ENCODE measurements around the gene COL7A1. TPM values are rescaled to one million over a fixed set of nuclear protein-coding genes. Genes with fewer than 3 reads are reported as not detected.

COL7A1 gene
- total and polyA plus RNA-seq, 12 donors = 0.35 to 66.9 (median 3.1) TPM

DNA sequence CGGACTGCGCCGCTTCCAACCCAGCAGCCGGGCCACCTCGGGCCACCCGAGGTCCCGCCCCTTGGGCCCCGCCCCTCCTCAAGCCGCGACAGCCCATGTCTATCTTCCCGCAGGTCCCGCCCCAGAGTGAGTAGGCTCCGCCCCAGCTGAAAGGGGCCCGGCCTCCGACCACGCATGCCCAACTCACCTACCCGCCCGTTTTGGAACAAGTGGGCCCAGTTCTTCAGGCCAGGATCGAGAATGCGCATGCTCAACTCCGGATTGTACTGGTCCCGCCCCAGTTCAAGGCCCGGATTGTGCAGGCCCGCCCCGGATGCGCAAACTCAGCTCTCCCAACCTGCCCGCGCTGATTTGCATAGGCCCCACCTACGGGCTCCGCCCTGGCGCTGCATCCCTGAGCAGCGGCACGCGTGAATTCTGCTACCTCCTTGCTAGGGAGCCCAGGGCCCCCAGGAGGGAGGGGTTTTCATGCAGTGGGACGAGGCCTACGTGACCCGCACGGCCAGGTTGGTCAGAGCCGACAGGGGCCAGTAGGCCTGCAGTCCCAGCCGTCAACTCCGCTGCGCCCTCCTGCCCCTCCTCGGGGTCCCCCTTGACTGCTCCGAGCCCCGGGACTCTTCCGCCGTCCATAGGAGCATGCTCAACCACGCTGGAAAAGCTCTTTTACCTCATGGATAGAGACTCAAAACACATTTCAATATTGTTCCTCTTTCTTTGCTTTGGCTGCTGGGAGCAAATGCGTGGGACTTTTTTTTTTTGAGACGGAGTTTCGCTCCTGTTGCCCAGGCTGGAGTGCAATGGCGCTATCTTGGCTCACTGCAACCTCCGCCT, 38.1 kb downstream of the COL7A1 start, which contains the start of gene PFKFB4:
TSS of gene PFKFB4 (minus strand) at position 8 of the 831 bp plus-strand sequence. CDS start 26 bp downstream, outside the sequence.
- Histone ChIP-seq H3K27ac (peak within 1 kb of the TSS in 3 of 5 donors; percentile 14 to 80 (median 76)), H3K4me3 (peak within 1 kb of the TSS in 2 of 4 donors; percentile 32 to 67), H3K27me3 (no peaks in the 10 kb centered on the region), H3K9me3 (replicated peaks in 1 of 3) (no peaks in the 10 kb centered on the region), H3K4me1 (replicated peaks in 1 of 2) (peaks cover 14 to 41% of the 10 kb centered on the region in 2 donors), H3K36me3 (replicated peaks in 1 of 2) (no peaks in the 10 kb centered on the region)
- DNase-seq = peak; percentile 99 to 100 (median 100)
- 0 to 1% (median 1%) methylated on average over 12 to 53 of the region's 53 CpGs for WGBS, 4 donors
- TF ChIP-seq POLR2A (IDR thresholded peaks at IDR 0.05) = no peak
- TF ChIP-seq, protein P1, sequence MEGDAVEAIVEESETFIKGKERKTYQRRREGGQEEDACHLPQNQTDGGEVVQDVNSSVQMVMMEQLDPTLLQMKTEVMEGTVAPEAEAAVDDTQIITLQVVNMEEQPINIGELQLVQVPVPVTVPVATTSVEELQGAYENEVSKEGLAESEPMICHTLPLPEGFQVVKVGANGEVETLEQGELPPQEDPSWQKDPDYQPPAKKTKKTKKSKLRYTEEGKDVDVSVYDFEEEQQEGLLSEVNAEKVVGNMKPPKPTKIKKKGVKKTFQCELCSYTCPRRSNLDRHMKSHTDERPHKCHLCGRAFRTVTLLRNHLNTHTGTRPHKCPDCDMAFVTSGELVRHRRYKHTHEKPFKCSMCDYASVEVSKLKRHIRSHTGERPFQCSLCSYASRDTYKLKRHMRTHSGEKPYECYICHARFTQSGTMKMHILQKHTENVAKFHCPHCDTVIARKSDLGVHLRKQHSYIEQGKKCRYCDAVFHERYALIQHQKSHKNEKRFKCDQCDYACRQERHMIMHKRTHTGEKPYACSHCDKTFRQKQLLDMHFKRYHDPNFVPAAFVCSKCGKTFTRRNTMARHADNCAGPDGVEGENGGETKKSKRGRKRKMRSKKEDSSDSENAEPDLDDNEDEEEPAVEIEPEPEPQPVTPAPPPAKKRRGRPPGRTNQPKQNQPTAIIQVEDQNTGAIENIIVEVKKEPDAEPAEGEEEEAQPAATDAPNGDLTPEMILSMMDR (IDR thresholded peaks at IDR 0.05) = peak in 3 of 6 experiments; percentile 5 to 29 (median 26)
- intact Hi-C loops (cut with DNase I) = no loop called here

- peak overlapping the region in 2 of 4 donors; percentile 28 to 67 for H3K4me3 ChIP-seq
- 21 to 30% (median 25%) methylated on average over 11 to 29 of the region's 29 CpGs for WGBS, 4 donors
- no peaks in the 10 kb centered on the region for H3K27me3 ChIP-seq
- H3K27ac ChIP-seq = peak overlapping the region in 1 of 5 donors; percentile 57
- intact Hi-C loops (cut with DNase I) = no loop called here
- no peaks in the 10 kb centered on the region for H3K36me3 ChIP-seq (replicated peaks in 1 of 2)
- peaks cover 14 to 41% of the 10 kb centered on the region in 2 donors for H3K4me1 ChIP-seq (replicated peaks in 1 of 2)
- H3K9me3 ChIP-seq (replicated peaks in 1 of 3) = no peaks in the 10 kb centered on the region
- TF ChIP-seq, protein P1 (IDR thresholded peaks at IDR 0.05) = no peak
- peak in 1 of 2 donors; percentile 30 for TF ChIP-seq POLR2A (IDR thresholded peaks at IDR 0.05)
- DNase-seq = no peak
Measured at GRCh38 chr3:48555949-48556795, 39.0 kb downstream of the COL7A1 start.

- 93 to 96% (median 95%) methylated on average over 10 of the region's 10 CpGs for WGBS, 4 donors
- no peak overlapping the region for H3K27ac ChIP-seq
- intact Hi-C loops (cut with DNase I) = no loop called here
- H3K4me3 ChIP-seq = no peak overlapping the region
- no peaks in the 10 kb centered on the region for H3K36me3 ChIP-seq (replicated peaks in 1 of 2)
- TF ChIP-seq, protein P1 (IDR thresholded peaks at IDR 0.05) = no peak
- TF ChIP-seq POLR2A (IDR thresholded peaks at IDR 0.05) = no peak
- DNase-seq = no peak
- no peaks in the 10 kb centered on the region for H3K9me3 ChIP-seq (replicated peaks in 1 of 3)
- H3K4me1 ChIP-seq (replicated peaks in 1 of 2) = peaks cover 10 to 33% of the 10 kb centered on the region in 2 donors
- H3K27me3 ChIP-seq = no peaks in the 10 kb centered on the region
Measured at GRCh38 chr3:48555231-48555948, 39.7 kb downstream of the COL7A1 start.

All from adrenal gland (tissue), 12 donors.